Measurements from ENCODE around the gene RXFP4.

RXFP4 gene

DNA sequence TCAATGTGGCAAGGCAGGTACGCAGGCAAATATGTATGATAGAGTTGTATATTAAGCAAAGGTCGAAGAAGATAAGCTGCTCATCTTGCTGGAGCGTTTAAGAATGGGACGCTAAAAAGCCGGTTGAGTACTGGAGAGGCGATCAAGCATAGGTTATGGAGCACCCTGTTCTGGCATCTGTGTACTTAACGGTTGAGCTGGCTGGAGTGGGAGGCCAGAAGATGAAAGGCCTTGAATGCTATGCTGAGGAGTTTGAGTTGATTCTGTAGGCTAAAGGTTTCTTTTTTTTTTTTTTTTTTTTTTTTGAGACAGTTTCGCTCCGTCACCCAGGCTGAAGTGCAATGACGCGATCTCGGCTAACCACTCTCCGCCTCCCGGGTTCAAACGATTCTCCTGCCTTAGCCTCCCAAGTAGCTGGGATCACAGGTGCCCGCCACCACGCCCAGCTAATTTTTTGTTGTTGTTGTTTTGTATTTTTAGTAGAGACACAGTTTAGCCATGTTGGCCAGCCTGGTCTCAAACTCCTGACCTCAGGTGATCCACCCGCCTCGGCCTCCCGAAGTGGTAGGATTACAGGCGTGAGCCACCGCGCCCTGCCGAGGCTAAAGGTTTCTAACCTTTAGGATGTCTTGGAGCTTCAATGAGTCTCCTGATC is 6.4 kb upstream of the RXFP4 start:
- H2BK15ac ChIP-seq (ENCODE audit: low read depth, poor library complexity, severe bottlenecking) = no peak overlapping the region
- peaks cover 15% of the 10 kb centered on the region for H3K4me1 ChIP-seq (ENCODE audit: control insufficient read depth, insufficient read depth, low read depth, low read length)
- H3K14ac ChIP-seq (ENCODE audit: low read length in 2 of 2) = peak overlapping the region in 1 of 2 experiments; percentile 26
- H4K91ac ChIP-seq (ENCODE audit: low read length) = peak overlapping the region; percentile 66
- H3K23ac ChIP-seq (ENCODE audit: low read length in 2 of 2) = no peak overlapping the region
- H2BK5ac ChIP-seq (ENCODE audit: low read depth, low read length, poor library complexity, severe bottlenecking) = no peak overlapping the region
- peak overlapping the region; percentile 10 for H2AFZ ChIP-seq (ENCODE audit: low read depth, low read length)
- peaks cover 3% of the 10 kb centered on the region for H3K79me1 ChIP-seq (replicated peaks; ENCODE audit: low read length, poor library complexity, severe bottlenecking)
- H3K36me3 ChIP-seq (ENCODE audit: control insufficient read depth in 1 of 2, insufficient read depth in 2 of 2, low read depth in 1 of 2, low read length in 2 of 2) = peaks cover 17 to 29% of the 10 kb centered on the region in 2 experiments
- H2AK5ac ChIP-seq (ENCODE audit: low read length, severe bottlenecking) = peak overlapping the region; percentile 76
- peak overlapping the region; percentile 92 for H3K27ac ChIP-seq (ENCODE audit: low read length, poor library complexity, severe bottlenecking)
- peak overlapping the region; percentile 91 for H3K4me2 ChIP-seq (ENCODE audit: low read length, poor library complexity, severe bottlenecking)
- H3K4me3 ChIP-seq (ENCODE audit: insufficient read depth in 1 of 2, low read depth in 1 of 2, low read length in 2 of 2) = peak overlapping the region in 1 of 2 experiments; percentile 92
- no peak overlapping the region for H2BK12ac ChIP-seq (ENCODE audit: low read length in 2 of 2)
- no peaks in the 10 kb centered on the region for H3K9me3 ChIP-seq (ENCODE audit: control insufficient read depth, low read length)
- peak overlapping the region; percentile 98 for H3K9ac ChIP-seq (ENCODE audit: low read length)
- H4K8ac ChIP-seq (ENCODE audit: low read length) = peak overlapping the region; percentile 94
- WGBS = 95% methylated on average over 24 of the region's 24 CpGs
- no peak overlapping the region for H2BK120ac ChIP-seq (ENCODE audit: low read depth, low read length)
- H3K18ac ChIP-seq (ENCODE audit: low read depth in 1 of 2, low read length in 2 of 2) = peak overlapping the region; percentile 5 to 94
- no peak for DNase-seq
- no peaks in the 10 kb centered on the region for H3K27me3 ChIP-seq (ENCODE audit: control insufficient read depth in 1 of 2, insufficient read depth in 1 of 2, low read length in 2 of 2)
- peak overlapping the region; percentile 57 to 85 for H3K4ac ChIP-seq (ENCODE audit: low read depth in 1 of 2, low read length in 2 of 2)

DNA sequence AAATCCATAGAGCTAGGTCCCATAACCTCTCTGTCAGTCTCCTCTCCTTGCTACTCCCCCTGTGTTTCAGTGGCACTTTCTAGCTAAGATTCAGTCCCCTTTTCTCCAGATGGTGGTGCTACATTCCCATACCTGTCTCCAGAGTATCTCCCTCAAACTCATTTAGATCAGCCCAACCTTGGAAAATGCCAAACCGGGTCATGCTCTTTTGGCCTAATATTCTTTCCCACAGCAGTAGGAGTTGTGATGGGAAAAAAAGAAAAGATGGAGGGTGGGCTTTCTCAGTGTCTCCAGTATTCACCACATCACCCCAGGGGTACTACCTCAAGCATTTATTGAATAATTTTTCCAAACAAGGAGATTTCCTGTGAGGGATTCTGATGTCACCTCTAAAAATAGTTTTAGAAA is 3.2 kb upstream of the RXFP4 start:
- Histone ChIP-seq H3K14ac (ENCODE audit: low read length in 2 of 2) (no peak overlapping the region), H2BK15ac (ENCODE audit: low read depth, poor library complexity, severe bottlenecking) (no peak overlapping the region), H3K9ac (ENCODE audit: low read length) (peak overlapping the region; percentile 3), H2AK5ac (ENCODE audit: low read length, severe bottlenecking) (no peak overlapping the region), H3K18ac (ENCODE audit: low read depth in 1 of 2, low read length in 2 of 2) (no peak overlapping the region), H3K23ac (ENCODE audit: low read length in 2 of 2) (no peak overlapping the region), H3K36me3 (ENCODE audit: control insufficient read depth in 1 of 2, insufficient read depth in 2 of 2, low read depth in 1 of 2, low read length in 2 of 2) (peaks cover 0 to 7% of the 10 kb centered on the region in 2 experiments), H3K4me2 (ENCODE audit: low read length, poor library complexity, severe bottlenecking) (no peak overlapping the region), H4K91ac (ENCODE audit: low read length) (no peak overlapping the region), H3K27ac (ENCODE audit: low read length, poor library complexity, severe bottlenecking) (no peak overlapping the region), H2AFZ (ENCODE audit: low read depth, low read length) (no peak overlapping the region), H3K4me3 (ENCODE audit: insufficient read depth in 1 of 2, low read depth in 1 of 2, low read length in 2 of 2) (no peak overlapping the region), H3K4me1 (ENCODE audit: control insufficient read depth, insufficient read depth, low read depth, low read length) (peaks cover 20% of the 10 kb centered on the region), H4K8ac (ENCODE audit: low read length) (no peak overlapping the region), H2BK5ac (ENCODE audit: low read depth, low read length, poor library complexity, severe bottlenecking) (no peak overlapping the region), H3K9me3 (ENCODE audit: control insufficient read depth, low read length) (no peaks in the 10 kb centered on the region), H2BK120ac (ENCODE audit: low read depth, low read length) (no peak overlapping the region), H3K79me1 (replicated peaks; ENCODE audit: low read length, poor library complexity, severe bottlenecking) (peaks cover 3% of the 10 kb centered on the region), H3K27me3 (ENCODE audit: control insufficient read depth in 1 of 2, insufficient read depth in 1 of 2, low read length in 2 of 2) (no peaks in the 10 kb centered on the region), H3K4ac (ENCODE audit: low read depth in 1 of 2, low read length in 2 of 2) (no peak overlapping the region), H2BK12ac (ENCODE audit: low read length in 2 of 2) (no peak overlapping the region)
- no CpG with 5 or more reads among the region's 1 CpG for WGBS
- peak; percentile 77 for DNase-seq

DNA sequence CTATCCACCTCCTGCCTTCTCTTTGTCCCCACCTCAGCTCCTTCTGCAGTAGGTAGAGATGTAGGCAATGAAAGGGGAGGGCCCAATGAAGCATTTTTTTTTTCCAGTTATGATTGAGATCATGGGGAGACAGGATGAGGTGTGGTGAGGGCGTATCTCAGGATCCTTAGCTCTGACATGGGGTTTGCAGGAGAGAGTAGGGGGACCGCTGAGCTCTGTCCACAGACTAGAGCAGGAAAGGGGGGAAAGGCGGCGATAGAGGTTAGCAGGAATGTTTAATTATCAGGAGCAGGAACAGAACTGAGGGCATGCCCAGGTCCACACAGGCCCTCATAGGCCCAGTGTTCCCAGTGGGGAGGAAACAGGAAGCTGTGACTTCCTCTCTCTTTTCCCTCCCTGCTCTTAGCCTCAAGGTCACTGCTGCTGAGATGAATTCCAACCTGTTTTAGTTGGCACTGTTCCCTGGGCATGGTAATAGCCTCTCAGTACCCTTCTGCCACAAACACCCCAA is 901 bp upstream of the RXFP4 start:
- Histone ChIP-seq H3K4me1 (ENCODE audit: control insufficient read depth, insufficient read depth, low read depth, low read length) (peaks cover 15% of the 10 kb centered on the region), H3K4me3 (ENCODE audit: insufficient read depth in 1 of 2, low read depth in 1 of 2, low read length in 2 of 2) (no peak overlapping the region), H2BK12ac (ENCODE audit: low read length in 2 of 2) (no peak overlapping the region), H3K27me3 (ENCODE audit: control insufficient read depth in 1 of 2, insufficient read depth in 1 of 2, low read length in 2 of 2) (no peaks in the 10 kb centered on the region), H2AFZ (ENCODE audit: low read depth, low read length) (peak overlapping the region; percentile 46), H3K36me3 (ENCODE audit: control insufficient read depth in 1 of 2, insufficient read depth in 2 of 2, low read depth in 1 of 2, low read length in 2 of 2) (peaks cover 6 to 9% of the 10 kb centered on the region in 2 experiments), H2BK5ac (ENCODE audit: low read depth, low read length, poor library complexity, severe bottlenecking) (no peak overlapping the region), H3K14ac (ENCODE audit: low read length in 2 of 2) (no peak overlapping the region), H3K9ac (ENCODE audit: low read length) (no peak overlapping the region), H3K4ac (ENCODE audit: low read depth in 1 of 2, low read length in 2 of 2) (peak overlapping the region in 1 of 2 experiments; percentile 65), H4K91ac (ENCODE audit: low read length) (no peak overlapping the region), H3K79me1 (replicated peaks; ENCODE audit: low read length, poor library complexity, severe bottlenecking) (no peaks in the 10 kb centered on the region), H2BK15ac (ENCODE audit: low read depth, poor library complexity, severe bottlenecking) (no peak overlapping the region), H2AK5ac (ENCODE audit: low read length, severe bottlenecking) (no peak overlapping the region), H3K18ac (ENCODE audit: low read depth in 1 of 2, low read length in 2 of 2) (peak overlapping the region; percentile 23 to 61), H3K9me3 (ENCODE audit: control insufficient read depth, low read length) (no peaks in the 10 kb centered on the region), H3K23ac (ENCODE audit: low read length in 2 of 2) (no peak overlapping the region), H4K8ac (ENCODE audit: low read length) (peak overlapping the region; percentile 56), H3K4me2 (ENCODE audit: low read length, poor library complexity, severe bottlenecking) (no peak overlapping the region), H3K27ac (ENCODE audit: low read length, poor library complexity, severe bottlenecking) (peak overlapping the region; percentile 57), H2BK120ac (ENCODE audit: low read depth, low read length) (peak overlapping the region; percentile 29)
- 80% methylated on average over 4 of the region's 4 CpGs for WGBS
- peak; percentile 43 for DNase-seq

DNA sequence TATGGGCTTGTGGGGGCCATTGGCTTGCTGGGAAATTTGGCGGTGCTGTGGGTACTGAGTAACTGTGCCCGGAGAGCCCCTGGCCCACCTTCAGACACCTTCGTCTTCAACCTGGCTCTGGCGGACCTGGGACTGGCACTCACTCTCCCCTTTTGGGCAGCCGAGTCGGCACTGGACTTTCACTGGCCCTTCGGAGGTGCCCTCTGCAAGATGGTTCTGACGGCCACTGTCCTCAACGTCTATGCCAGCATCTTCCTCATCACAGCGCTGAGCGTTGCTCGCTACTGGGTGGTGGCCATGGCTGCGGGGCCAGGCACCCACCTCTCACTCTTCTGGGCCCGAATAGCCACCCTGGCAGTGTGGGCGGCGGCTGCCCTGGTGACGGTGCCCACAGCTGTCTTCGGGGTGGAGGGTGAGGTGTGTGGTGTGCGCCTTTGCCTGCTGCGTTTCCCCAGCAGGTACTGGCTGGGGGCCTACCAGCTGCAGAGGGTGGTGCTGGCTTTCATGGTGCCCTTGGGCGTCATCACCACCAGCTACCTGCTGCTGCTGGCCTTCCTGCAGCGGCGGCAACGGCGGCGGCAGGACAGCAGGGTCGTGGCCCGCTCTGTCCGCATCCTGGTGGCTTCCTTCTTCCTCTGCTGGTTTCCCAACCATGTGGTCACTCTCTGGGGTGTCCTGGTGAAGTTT is 550 bp downstream of the RXFP4 start:
- Histone ChIP-seq H3K4ac (ENCODE audit: low read depth in 1 of 2, low read length in 2 of 2) (peak overlapping the region in 1 of 2 experiments; percentile 7), H2AK5ac (ENCODE audit: low read length, severe bottlenecking) (no peak overlapping the region), H3K36me3 (ENCODE audit: control insufficient read depth in 1 of 2, insufficient read depth in 2 of 2, low read depth in 1 of 2, low read length in 2 of 2) (peaks cover 19 to 20% of the 10 kb centered on the region in 2 experiments), H3K9ac (ENCODE audit: low read length) (no peak overlapping the region), H2AFZ (ENCODE audit: low read depth, low read length) (no peak overlapping the region), H2BK12ac (ENCODE audit: low read length in 2 of 2) (peak overlapping the region in 1 of 2 experiments; percentile 52), H3K18ac (ENCODE audit: low read depth in 1 of 2, low read length in 2 of 2) (peak overlapping the region; percentile 23 to 68), H4K91ac (ENCODE audit: low read length) (peak overlapping the region; percentile 78), H3K4me3 (ENCODE audit: insufficient read depth in 1 of 2, low read depth in 1 of 2, low read length in 2 of 2) (no peak overlapping the region), H3K27me3 (ENCODE audit: control insufficient read depth in 1 of 2, insufficient read depth in 1 of 2, low read length in 2 of 2) (no peaks in the 10 kb centered on the region), H2BK15ac (ENCODE audit: low read depth, poor library complexity, severe bottlenecking) (peak overlapping the region; percentile 54), H3K4me2 (ENCODE audit: low read length, poor library complexity, severe bottlenecking) (no peak overlapping the region), H2BK5ac (ENCODE audit: low read depth, low read length, poor library complexity, severe bottlenecking) (no peak overlapping the region), H3K4me1 (ENCODE audit: control insufficient read depth, insufficient read depth, low read depth, low read length) (peaks cover 19% of the 10 kb centered on the region), H4K8ac (ENCODE audit: low read length) (peak overlapping the region; percentile 88), H3K79me1 (replicated peaks; ENCODE audit: low read length, poor library complexity, severe bottlenecking) (no peaks in the 10 kb centered on the region), H3K23ac (ENCODE audit: low read length in 2 of 2) (no peak overlapping the region), H3K14ac (ENCODE audit: low read length in 2 of 2) (no peak overlapping the region), H2BK120ac (ENCODE audit: low read depth, low read length) (no peak overlapping the region), H3K9me3 (ENCODE audit: control insufficient read depth, low read length) (no peaks in the 10 kb centered on the region), H3K27ac (ENCODE audit: low read length, poor library complexity, severe bottlenecking) (no peak overlapping the region)
- no peak for DNase-seq
- WGBS = 94% methylated on average over 29 of the region's 29 CpGs

All from mesenchymal stem cell (in vitro differentiated cells and primary cell).